ENCODE data around the gene MAP3K10.
"Not testable (repeated sequence)": the region's sequence is repeated elsewhere in the genome, so short reads cannot be mapped to it uniquely, and the experiment has no call there.

GRCh38 chr19:40170303-40170989 is 20.8 kb upstream of the MAP3K10 start:
- not testable (repeated sequence) for TF ChIP-seq CTCF (conservative IDR thresholded peaks at IDR 0.05; ENCODE audit: low read depth, low read length); EZH2 (IDR thresholded peaks at IDR 0.05; ENCODE audit: low read length, unreplicated experiment)
